SK-MEL-5 (cell line): Measurements from ENCODE around the gene FLNC. TPM values are rescaled to one million over a fixed set of nuclear protein-coding genes. Genes with fewer than 3 reads are reported as not detected.

Source experiments
- DNase-seq: peaks from one replicate; pipeline ENCODE4 v3.0.0-alpha.2; 2016; ENCODE audit warnings: low read depth, low spot score
- in situ Hi-C: cut with HindIII; loops from 2 replicates; pipeline ENCODE4 v1.10.0; 2016; ENCODE audit warnings: low sequenced_read_pairs, high pct_unique_total_duplicates, low pct_unique_long_range_greater_than_20kb
- total RNA-seq: library from RNA; depleted of rRNA; stranded (reverse); fragments of >200 nt; shearing (Covaris generic); gene quantifications from 2 replicates; pipeline ENCODE4 v1.2.3, GENCODE V29; 2014

Gene FLNC
- total RNA-seq, 1 experiment from 2014 or later = 0.05 TPM

- no peak for DNase-seq
- in situ Hi-C loops = no loop called here
These were observed 50.7 kb downstream of the FLNC start for GRCh38 chr7:128880791-128881457.

- in situ Hi-C loops = no loop called here
- no peak for DNase-seq
These were observed 51.4 kb downstream of the FLNC start for GRCh38 chr7:128881458-128882125.

- DNase-seq = no peak
- in situ Hi-C loops = no loop called here
These were observed 51.9 kb downstream of the FLNC start for GRCh38 chr7:128882134-128882533.

- peak; percentile 86 for DNase-seq
- in situ Hi-C loops = no loop called here
These were observed 53.6 kb downstream of the FLNC start for GRCh38 chr7:128883622-128884448.

GRCh38 chr7:128884561-128885369 lies 54.6 kb downstream of the FLNC start:
- DNase-seq = no peak
- in situ Hi-C loops = no loop called here

GRCh38 chr7:128885370-128886187 lies 55.4 kb downstream of the FLNC start:
- DNase-seq = no peak
- in situ Hi-C loops = no loop called here

- in situ Hi-C loops = no loop called here
- no peak for DNase-seq
These were observed 56.4 kb downstream of the FLNC start for GRCh38 chr7:128886391-128887168.

GRCh38 chr7:128887169-128888038 lies 57.2 kb downstream of the FLNC start:
- in situ Hi-C loops = no loop called here
- no peak for DNase-seq

GRCh38 chr7:128888039-128888755 lies 58.0 kb downstream of the FLNC start:
- in situ Hi-C loops = no loop called here
- DNase-seq = no peak

- in situ Hi-C loops = no loop called here
- no peak for DNase-seq
These were observed 58.5 kb downstream of the FLNC start for GRCh38 chr7:128888756-128889095.

- in situ Hi-C loops = no loop called here
- DNase-seq = no peak
These were observed 58.9 kb downstream of the FLNC start for GRCh38 chr7:128889121-128889520.

- DNase-seq = peak; percentile 34
- in situ Hi-C loops = no loop called here
These were observed 60.3 kb downstream of the FLNC start for GRCh38 chr7:128890306-128891109.

GRCh38 chr7:128891110-128891941 lies 61.1 kb downstream of the FLNC start:
- in situ Hi-C loops = no loop called here
- DNase-seq = no peak

- no peak for DNase-seq
- in situ Hi-C loops = no loop called here
These were observed 61.7 kb downstream of the FLNC start for GRCh38 chr7:128891942-128892269.
